KBM-7 (cell line): ENCODE data around the gene TRIM2.

ENCODE experiments used
- DNase-seq: peaks from one replicate; pipeline ENCODE4 v3.0.0-alpha.2; 2015
- in situ Hi-C: fragments of 300-500 bp; cut with MboI; formaldehyde crosslinking; loops from 2 replicates; pipeline ENCODE4 v1.14.3; 2020; ENCODE audit warnings: low sequenced_read_pairs, low pct_unique_long_range_greater_than_20kb, mixed read lengths

Gene TRIM2

GRCh38 chr4:153217440-153217839, 13.2 kb downstream of the TRIM2 start:
- DNase-seq: no peak
- in situ Hi-C loops: no loop called here

- in situ Hi-C loops: no loop called here
- no peak for DNase-seq
These were observed 14.7 kb downstream of the TRIM2 start for GRCh38 chr4:153218961-153219360.

- in situ Hi-C loops: no loop called here
- DNase-seq: no peak
These were observed 16.6 kb downstream of the TRIM2 start for GRCh38 chr4:153220682-153221395.

- in situ Hi-C loops: no loop called here
- no peak for DNase-seq
These were observed 17.8 kb downstream of the TRIM2 start for GRCh38 chr4:153221783-153222706.

GRCh38 chr4:153222707-153223426, 18.6 kb downstream of the TRIM2 start:
- in situ Hi-C loops: no loop called here
- peak; percentile 61 for DNase-seq

- in situ Hi-C loops: no loop called here
- DNase-seq: no peak
These were observed 19.2 kb downstream of the TRIM2 start for GRCh38 chr4:153223427-153223801.

GRCh38 chr4:153223930-153224329, 19.7 kb downstream of the TRIM2 start:
- DNase-seq: no peak
- in situ Hi-C loops: no loop called here

GRCh38 chr4:153224474-153224873, 20.2 kb downstream of the TRIM2 start:
- DNase-seq: no peak
- in situ Hi-C loops: no loop called here

- DNase-seq: no peak
- in situ Hi-C loops: no loop called here
These were observed 23.3 kb downstream of the TRIM2 start for GRCh38 chr4:153227469-153228075.

GRCh38 chr4:153228512-153229140, 24.4 kb downstream of the TRIM2 start:
- DNase-seq: peak; percentile 78
- in situ Hi-C loops: no loop called here

GRCh38 chr4:153229545-153229944, 25.3 kb downstream of the TRIM2 start:
- in situ Hi-C loops: no loop called here
- DNase-seq: no peak

GRCh38 chr4:153232768-153233167, 28.5 kb downstream of the TRIM2 start:
- in situ Hi-C loops: no loop called here
- DNase-seq: peak; percentile 39

GRCh38 chr4:153233761-153234371, 29.6 kb downstream of the TRIM2 start:
- in situ Hi-C loops: no loop called here
- DNase-seq: peak; percentile 43

- peak; percentile 46 for DNase-seq
- in situ Hi-C loops: no loop called here
These were observed 30.6 kb downstream of the TRIM2 start for GRCh38 chr4:153234885-153235284.

GRCh38 chr4:153238135-153238919, 34.1 kb downstream of the TRIM2 start:
- DNase-seq: no peak
- in situ Hi-C loops: no loop called here

GRCh38 chr4:153239409-153239808, 35.2 kb downstream of the TRIM2 start:
- in situ Hi-C loops: no loop called here

GRCh38 chr4:153241295-153241694, 37.1 kb downstream of the TRIM2 start:
- in situ Hi-C loops: no loop called here
- no peak for DNase-seq

More at GRCh38 chr4:153239409-153239808, 35.2 kb downstream of the TRIM2 start:
- no peak for DNase-seq
